ENCODE data around the gene SLITRK5.

Gene SLITRK5, protein sequence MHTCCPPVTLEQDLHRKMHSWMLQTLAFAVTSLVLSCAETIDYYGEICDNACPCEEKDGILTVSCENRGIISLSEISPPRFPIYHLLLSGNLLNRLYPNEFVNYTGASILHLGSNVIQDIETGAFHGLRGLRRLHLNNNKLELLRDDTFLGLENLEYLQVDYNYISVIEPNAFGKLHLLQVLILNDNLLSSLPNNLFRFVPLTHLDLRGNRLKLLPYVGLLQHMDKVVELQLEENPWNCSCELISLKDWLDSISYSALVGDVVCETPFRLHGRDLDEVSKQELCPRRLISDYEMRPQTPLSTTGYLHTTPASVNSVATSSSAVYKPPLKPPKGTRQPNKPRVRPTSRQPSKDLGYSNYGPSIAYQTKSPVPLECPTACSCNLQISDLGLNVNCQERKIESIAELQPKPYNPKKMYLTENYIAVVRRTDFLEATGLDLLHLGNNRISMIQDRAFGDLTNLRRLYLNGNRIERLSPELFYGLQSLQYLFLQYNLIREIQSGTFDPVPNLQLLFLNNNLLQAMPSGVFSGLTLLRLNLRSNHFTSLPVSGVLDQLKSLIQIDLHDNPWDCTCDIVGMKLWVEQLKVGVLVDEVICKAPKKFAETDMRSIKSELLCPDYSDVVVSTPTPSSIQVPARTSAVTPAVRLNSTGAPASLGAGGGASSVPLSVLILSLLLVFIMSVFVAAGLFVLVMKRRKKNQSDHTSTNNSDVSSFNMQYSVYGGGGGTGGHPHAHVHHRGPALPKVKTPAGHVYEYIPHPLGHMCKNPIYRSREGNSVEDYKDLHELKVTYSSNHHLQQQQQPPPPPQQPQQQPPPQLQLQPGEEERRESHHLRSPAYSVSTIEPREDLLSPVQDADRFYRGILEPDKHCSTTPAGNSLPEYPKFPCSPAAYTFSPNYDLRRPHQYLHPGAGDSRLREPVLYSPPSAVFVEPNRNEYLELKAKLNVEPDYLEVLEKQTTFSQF

DNA sequence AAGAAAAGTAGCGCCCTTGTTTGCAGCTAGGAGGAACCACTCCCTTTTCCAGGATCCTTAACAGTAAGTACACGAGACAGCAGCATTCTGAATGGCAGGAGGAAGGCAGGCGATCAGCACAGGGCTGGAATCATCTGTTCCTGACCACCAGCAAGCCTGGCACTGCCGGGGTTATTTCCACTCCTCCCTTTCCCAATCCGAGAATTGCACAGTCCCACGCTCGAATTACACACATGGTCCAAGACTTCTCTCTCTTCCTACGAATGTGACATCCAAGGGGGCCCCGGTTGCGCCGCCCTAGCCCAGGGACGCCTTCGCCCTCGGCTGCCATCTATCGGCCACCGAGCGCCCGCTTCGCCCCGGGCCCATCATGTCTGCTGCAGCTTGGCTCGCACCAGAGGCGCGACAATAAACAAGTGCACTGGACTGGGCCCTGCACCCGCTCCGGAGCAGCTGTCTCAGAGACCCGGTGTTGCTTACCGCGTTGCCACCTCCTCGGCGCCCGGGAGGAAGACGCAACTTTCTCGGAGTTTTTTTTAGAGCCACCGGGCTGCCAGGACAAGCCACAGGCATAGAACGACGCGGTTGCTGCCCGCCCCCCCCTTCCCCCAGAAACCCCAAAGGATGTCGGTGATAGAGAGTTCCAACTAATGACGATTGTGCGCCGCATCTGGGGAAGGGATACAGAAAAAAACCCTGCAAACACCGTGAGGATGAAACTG is at the start of gene SLITRK5:
SLITRK5 (plus strand) TSS at position 341 of the 722 bp plus-strand sequence. CDS start 4,018 bp downstream, outside the sequence.
- DNase-seq = peak; percentile 63

DNA sequence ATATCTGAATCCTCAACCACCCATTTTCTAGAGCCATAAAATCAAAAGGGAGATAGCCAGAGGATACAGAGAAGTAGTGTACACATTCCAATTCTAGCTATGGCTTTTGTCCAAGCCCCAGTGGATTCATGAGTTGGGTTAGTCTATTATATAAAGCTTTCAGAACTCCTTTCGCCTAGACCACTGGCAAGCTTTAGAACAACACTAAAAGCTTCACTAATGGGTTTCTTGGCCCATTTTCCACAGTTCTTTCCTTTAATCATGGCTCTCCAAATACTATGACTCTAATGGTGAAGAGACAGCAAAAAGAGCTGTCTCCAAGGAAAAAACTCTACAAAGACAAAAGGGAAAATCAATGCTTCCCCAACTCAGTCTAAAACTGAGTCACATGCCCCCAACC is 48.2 kb upstream of the SLITRK5 start:
- no peak for DNase-seq

DNA sequence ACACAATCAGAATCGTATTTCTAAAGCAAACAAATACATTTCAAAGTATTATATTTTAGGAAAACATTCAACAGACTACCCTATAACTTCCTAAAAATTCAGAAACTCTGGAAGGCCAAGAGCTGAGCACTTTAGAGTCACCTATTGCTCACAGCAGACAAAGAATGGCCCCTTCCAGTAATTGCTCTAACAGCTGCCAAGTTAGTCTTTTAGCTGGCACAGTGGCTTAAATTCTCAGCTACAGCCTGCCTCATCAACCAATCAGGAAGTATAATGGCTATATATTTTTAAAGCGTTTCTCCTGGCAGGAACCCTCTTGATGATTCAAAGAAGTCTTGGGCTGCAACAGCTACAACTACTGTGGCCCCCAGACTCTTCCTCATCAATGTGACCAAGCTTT is 14.9 kb upstream of the SLITRK5 start:
- no peak for DNase-seq

DNA sequence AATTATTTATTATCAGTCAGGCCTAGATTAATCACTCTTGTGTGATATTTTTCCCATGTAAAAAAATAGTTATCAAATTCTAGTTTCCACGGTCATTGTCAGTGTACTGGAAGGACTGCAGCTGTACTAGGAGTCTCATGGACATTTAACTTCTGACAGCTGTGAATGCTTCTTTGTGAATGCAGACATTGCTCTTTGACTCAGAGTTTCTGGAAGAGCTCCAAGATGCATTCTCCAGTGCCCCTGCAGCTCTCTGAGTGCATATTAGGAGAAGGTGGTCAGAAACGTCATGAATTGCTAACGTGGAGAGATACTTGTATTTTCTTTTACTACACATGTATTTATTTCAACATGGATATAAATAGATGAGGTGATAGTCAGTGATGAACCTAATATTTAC is 9.7 kb upstream of the SLITRK5 start:
- no peak for DNase-seq

DNA sequence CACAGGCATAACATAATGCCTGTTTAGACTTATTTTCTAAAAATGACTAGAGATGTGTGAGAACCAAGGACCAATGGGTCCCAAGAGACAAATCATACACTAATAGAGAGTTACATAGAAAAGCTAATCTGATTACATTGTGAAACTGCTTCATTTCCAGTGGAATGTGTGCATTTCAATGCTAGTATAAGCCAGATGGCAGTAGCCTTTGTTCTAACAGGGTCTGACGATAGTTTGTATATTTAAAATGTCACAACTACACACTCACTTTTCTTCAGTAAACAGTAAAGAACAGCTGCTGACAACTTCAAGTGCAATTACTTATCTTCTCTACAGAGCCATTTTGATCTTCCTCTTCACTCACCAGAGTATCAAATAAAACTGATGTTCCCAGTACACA is 4.3 kb upstream of the SLITRK5 start:
- no peak for DNase-seq

DNA sequence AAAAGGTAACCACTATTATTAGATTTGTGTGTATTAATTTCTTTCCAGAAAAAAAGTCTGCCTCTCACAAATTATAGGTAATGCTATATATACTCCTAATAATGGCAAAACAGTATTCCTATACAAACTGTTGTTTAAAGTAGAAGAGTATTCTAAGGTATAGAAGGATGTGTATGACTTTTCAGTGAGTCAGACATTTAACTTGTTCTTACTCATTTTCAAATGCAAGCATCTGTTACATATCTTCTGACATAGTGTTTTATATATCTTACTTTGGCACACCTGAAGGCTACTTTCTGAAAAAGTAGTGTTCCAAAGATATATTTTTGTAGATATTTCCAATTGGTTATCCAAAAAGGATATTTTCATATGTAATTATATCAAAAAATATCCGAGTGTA is 3.5 kb upstream of the SLITRK5 start:
- DNase-seq = no peak

DNA sequence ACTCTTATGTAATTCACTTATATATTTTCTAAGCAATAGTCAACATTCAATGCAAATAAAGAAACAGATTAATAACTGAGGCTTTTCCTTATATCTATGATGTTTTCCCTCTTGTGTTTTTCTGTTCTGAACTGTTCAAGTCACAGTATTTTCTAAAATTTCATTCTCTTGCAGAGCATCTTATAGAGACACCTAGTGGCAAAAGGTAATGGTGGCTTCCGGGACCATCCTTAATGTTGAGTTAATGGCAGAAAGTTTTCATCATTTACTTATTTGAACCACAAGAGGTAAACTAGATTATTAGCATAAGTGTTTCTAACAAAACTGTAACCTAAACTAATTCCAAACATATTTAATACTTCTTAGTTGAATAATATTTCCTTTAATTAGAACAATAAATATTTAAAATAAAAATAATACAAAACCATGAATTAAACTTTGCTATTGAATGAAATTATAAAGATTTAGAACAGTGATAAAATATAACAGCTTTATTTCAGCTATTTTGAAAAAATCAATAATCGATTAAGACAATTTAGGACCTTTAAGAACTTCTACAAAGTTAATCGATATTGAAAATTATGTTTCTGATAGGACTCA is 1.7 kb upstream of the SLITRK5 start:
- DNase-seq = no peak

DNA sequence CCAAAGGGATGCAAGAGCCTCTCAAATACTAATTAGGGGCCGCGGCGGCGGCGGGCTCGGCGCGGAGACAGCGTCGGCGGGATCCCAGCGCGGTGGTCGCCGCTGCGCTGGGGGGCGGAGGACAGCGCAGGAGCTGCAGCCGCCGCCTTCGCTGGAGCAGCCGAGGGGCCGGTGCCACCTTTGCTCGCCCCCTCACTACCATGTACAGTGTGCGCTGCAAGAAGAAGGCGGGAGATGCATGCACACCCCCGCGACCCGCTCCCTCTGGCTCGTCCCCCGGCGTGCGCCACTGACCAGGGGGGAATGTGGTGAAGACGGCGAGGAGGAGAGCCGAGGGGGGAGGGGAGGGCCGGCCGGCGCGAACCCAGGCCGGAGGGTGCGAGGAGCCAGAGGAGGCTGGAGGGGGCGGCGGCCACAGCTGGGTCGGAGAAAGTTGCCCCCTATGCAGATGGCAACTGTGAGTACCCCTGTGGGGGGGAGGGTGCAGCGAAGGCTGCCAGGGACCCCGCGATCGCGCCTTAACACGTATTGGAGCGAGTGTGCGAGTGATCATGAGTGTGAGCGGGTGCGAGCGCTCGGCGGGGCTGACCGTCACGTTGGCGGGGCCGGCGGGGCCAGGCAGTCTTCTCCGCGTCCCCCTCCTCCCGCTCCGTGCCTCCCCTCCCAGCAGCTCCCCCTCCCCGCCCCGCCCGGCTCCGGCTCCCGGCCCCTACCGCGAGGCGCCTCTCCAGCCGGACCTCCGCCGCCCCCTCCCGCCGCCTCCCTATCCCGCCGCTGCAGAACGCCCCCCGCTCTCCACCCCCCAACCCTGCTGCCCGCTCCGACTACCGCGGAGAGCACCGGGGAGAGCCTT is 808 bp downstream of the SLITRK5 start:
- no peak for DNase-seq

DNA sequence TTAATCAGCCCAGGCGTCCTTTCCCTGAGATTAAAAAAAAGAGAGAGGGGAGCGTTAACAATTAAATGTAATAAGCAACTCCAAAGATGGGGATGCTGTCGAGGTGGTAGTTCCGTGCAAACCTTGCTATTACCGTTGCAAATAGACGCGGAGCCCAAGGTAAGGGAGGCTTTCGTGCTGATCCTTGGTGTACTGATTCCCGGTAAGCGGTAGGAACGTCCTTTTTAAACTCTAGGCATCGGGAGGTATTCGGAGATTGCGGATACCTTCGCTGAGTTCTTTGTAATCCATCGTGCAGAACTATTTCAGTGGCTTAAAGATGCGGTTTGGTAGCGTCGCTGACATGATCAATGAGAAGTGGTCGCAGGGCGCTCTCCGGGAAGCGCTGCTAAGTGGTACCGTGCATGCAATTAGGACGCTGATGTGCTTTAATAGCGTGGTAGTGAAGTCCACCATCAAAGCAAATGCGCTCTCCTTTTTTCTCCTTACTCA is 3.1 kb downstream of the SLITRK5 start:
- no peak for DNase-seq

DNA sequence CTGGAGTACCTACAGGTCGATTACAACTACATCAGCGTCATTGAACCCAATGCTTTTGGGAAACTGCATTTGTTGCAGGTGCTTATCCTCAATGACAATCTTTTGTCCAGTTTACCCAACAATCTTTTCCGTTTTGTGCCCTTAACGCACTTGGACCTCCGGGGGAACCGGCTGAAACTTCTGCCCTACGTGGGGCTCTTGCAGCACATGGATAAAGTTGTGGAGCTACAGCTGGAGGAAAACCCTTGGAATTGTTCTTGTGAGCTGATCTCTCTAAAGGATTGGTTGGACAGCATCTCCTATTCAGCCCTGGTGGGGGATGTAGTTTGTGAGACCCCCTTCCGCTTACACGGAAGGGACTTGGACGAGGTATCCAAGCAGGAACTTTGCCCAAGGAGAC is 4.7 kb downstream of the SLITRK5 start:
- no peak for DNase-seq

DNA sequence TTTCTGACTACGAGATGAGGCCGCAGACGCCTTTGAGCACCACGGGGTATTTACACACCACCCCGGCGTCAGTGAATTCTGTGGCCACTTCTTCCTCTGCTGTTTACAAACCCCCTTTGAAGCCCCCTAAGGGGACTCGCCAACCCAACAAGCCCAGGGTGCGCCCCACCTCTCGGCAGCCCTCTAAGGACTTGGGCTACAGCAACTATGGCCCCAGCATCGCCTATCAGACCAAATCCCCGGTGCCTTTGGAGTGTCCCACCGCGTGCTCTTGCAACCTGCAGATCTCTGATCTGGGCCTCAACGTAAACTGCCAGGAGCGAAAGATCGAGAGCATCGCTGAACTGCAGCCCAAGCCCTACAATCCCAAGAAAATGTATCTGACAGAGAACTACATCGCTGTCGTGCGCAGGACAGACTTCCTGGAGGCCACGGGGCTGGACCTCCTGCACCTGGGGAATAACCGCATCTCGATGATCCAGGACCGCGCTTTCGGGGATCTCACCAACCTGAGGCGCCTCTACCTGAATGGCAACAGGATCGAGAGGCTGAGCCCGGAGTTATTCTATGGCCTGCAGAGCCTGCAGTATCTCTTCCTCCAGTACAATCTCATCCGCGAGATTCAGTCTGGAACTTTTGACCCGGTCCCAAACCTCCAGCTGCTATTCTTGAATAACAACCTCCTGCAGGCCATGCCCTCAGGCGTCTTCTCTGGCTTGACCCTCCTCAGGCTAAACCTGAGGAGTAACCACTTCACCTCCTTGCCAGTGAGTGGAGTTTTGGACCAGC is 5.3 kb downstream of the SLITRK5 start:
- no peak for DNase-seq

DNA sequence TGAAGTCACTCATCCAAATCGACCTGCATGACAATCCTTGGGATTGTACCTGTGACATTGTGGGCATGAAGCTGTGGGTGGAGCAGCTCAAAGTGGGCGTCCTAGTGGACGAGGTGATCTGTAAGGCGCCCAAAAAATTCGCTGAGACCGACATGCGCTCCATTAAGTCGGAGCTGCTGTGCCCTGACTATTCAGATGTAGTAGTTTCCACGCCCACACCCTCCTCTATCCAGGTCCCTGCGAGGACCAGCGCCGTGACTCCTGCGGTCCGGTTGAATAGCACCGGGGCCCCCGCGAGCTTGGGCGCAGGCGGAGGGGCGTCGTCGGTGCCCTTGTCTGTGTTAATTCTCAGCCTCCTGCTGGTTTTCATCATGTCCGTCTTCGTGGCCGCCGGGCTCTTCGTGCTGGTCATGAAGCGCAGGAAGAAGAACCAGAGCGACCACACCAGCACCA is 5.9 kb downstream of the SLITRK5 start:
- no peak for DNase-seq

DNA sequence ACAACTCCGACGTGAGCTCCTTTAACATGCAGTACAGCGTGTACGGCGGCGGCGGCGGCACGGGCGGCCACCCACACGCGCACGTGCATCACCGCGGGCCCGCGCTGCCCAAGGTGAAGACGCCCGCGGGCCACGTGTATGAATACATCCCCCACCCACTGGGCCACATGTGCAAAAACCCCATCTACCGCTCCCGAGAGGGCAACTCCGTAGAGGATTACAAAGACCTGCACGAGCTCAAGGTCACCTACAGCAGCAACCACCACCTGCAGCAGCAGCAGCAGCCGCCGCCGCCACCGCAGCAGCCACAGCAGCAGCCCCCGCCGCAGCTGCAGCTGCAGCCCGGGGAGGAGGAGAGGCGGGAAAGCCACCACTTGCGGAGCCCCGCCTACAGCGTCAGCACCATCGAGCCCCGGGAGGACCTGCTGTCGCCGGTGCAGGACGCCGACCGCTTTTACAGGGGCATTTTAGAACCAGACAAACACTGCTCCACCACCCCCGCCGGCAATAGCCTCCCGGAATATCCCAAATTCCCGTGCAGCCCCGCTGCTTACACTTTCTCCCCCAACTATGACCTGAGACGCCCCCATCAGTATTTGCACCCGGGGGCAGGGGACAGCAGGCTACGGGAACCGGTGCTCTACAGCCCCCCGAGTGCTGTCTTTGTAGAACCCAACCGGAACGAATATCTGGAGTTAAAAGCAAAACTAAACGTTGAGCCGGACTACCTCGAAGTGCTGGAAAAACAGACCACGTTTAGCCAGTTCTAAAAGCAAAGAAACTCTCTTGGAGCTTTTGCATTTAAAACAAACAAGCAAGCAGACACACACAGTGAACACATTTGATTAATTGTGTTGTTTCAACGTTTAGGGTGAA is 6.6 kb downstream of the SLITRK5 start:
- peak; percentile 23 for DNase-seq

DNA sequence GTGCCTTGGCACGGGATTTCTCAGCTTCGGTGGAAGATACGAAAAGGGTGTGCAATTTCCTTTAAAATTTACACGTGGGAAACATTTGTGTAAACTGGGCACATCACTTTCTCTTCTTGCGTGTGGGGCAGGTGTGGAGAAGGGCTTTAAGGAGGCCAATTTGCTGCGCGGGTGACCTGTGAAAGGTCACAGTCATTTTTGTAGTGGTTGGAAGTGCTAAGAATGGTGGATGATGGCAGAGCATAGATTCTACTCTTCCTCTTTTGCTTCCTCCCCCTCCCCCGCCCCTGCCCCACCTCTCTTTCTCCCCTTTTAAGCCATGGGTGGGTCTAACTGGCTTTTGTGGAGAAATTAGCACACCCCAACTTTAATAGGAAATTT is 7.2 kb downstream of the SLITRK5 start:
- no peak for DNase-seq

DNA sequence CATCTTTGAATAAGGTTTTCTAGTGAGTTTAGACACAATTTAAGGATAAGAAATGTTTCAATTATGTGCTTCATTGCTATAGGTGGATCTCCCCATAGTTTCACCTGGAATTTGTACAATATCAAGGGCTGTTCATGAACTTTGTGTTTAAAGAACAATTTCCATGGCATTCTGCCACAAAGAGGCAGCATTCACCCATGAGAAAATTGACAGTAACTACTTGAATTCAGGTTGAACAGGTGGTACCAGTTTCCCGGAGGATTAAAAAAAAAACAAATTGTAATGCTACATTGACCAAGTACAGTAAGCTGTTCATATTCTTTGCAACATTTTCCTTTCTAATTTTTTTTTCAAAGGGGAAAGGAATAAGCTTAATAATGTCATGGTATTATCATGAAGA is 9.1 kb downstream of the SLITRK5 start:
- no peak for DNase-seq

DNA sequence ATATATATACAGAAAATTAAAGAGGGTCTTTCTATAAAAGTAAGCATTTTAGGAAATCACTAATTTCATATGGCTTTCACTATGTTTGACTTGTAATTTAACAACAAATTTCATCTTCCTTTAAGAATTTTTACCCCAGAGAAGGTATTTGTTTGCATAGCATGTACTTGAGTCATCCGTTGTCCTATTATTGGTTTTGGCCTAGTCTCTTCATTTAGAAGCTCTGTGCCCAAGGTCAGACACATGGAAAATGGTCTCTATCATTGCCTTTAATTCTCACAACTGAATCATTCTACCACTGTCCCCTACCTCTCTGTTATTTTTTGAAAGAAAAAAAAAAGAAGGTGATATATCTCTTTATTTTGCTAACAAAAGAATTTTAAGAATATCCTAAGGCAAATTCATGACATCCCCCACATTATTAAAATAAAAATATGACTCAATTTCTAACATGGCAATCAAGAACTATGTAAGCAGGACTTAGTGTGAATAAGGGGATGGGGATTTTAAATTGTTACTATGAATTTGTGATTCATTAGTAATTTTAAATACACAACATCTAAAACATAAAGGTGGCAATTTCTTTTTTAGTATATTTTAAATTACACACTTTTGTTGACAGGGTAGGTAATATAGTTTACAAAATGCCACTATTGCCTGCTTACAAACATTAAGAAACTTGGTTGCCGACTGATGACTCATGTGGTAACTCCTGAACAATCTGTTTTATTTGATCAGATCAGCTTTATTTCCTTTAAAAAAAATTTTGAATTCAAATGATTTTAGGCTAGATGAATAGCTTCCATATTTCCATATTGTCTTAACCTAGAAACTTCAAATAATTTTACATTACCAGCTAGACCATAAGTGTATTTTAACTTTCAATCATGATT is 13.9 kb downstream of the SLITRK5 start:
- no peak for DNase-seq

DNA sequence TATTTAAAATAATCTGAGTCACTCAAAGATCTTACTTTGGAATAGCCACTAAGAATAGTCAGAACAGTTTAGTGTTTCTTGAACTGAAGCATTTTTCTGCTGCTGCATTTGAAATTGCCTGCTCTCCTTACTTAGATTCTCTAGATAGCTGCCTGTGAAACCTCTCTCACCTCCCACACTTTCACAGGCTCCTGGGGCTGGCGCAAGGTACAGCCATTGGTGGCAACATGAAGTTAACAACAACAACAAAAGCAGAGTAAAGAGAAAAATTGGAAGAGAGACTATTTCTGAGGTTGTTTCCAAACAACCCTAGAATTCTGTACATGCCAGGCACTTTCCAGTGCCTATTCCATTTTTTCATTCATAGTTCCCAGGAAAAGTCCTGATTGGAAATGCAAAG is 25.3 kb downstream of the SLITRK5 start:
- no peak for DNase-seq

DNA sequence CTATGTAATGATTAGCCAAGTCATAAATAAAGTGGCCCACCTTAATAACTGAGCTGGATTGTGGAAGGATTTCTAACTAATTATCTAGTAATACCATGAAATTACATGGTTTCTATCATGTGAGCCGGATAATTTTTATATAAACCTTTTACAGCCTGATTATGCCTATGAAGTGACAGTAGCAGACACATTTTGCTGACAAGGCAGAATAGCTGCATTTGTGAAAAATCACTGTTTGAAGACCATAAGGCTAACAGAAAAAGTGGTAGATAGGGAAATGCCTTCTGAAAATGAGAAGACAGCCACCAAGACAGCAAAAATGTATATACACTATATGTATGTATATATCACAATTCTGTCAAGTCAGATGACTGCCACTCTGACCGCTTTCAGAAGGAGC is 27.1 kb downstream of the SLITRK5 start:
- DNase-seq = no peak

DNA sequence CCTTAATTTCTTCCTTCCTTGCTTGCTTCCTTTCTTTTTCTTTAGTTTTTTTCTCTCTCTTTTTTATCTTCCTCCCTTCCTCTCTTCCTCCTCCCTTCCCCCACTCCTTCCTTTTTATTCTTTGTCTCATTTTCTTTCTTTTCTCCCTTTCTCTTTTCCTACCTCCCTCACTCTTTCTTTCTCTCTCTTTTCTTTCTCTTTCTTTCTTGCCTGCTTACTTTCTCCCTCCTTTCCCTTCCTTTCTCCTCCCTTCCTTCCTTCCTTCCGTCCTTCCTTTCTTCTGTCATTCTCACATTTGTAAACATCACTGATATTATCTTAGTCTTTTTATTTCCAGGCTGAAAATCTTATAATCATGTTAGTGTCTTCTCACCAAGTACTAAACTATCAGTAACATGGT is 38.8 kb downstream of the SLITRK5 start:
- DNase-seq = no peak
